OCI-LY7 (cell line): ENCODE measurements around the gene CALCB. TPM values are rescaled to one million over a fixed set of nuclear protein-coding genes. Genes with fewer than 3 reads are reported as not detected.
A peak's percentile ranks its signal among the peaks of the same experiment; 100 is the strongest.

Experiments
- BruUV-seq: library from RNA; stranded (reverse); fragments of 400-500 nt; replicated peaks from 2 replicates; lab custom pipeline; 2021; lab: Mats Ljungman, UMichigan
- CTCF ChIA-PET: fragments of 300-600 bp; sonication (Branson Sonifier 250); formaldehyde crosslinking; loops from one replicate; lab custom pipeline; 2022; ENCODE audit warnings: antibody characterized with exemption; ENCODE audit not compliant: unreplicated experiment; lab: Charles Lee
- POLR2A ChIA-PET: fragments of 300-600 bp; sonication (Branson Sonifier 250); formaldehyde crosslinking; loops from one replicate; lab custom pipeline; 2022; ENCODE audit warnings: antibody characterized with exemption; lab: Charles Lee
- DNase-seq: peaks from one replicate; pipeline ENCODE4 v3.0.0-alpha.2; 2015; ENCODE audit warnings: low spot score
- H2AFZ ChIP-seq: fragments of 200-600 bp; sonication (generic), shearing (Covaris generic); 2 replicates; pipeline ENCODE4 v1.6.1; 2014; ENCODE audit warnings: mild to moderate bottlenecking, antibody characterized with exemption, low read length, moderate library complexity
- H3K27ac ChIP-seq: fragments of 200-600 bp; sonication (generic); 2 replicates; pipeline ENCODE4 v1.5.1; 2014; ENCODE audit warnings: mixed run types, low read depth, mild to moderate bottlenecking, moderate library complexity, low read length, inconsistent platforms; ENCODE audit not compliant: poor library complexity, severe bottlenecking
- H3K36me3 ChIP-seq: fragments of 200-600 bp; sonication (generic); 2 replicates; pipeline ENCODE4 v1.6.1; 2014; ENCODE audit warnings: mild to moderate bottlenecking, antibody characterized with exemption, low read length, moderate library complexity, mixed read lengths; ENCODE audit not compliant: insufficient read depth
- H3K4me1 ChIP-seq: fragments of 200-600 bp; sonication (generic); 2 replicates; pipeline ENCODE4 v1.5.1; 2014; ENCODE audit warnings: mild to moderate bottlenecking, low read length; ENCODE audit not compliant: insufficient read depth, poor library complexity, severe bottlenecking
- H3K4me2 ChIP-seq: fragments of 200-600 bp; sonication (generic); 2 replicates; pipeline ENCODE4 v1.6.1; 2014; ENCODE audit warnings: mild to moderate bottlenecking, low read length
- H3K4me3 ChIP-seq: fragments of 200-600 bp; sonication (generic); 2 replicates; pipeline ENCODE4 v1.5.1; 2014; ENCODE audit warnings: mild to moderate bottlenecking, low read depth, low read length; ENCODE audit not compliant: poor library complexity, severe bottlenecking
- H3K79me2 ChIP-seq: fragments of 200-600 bp; sonication (generic); 2 replicates; pipeline ENCODE4 v1.6.1; 2016; ENCODE audit warnings: low read depth, mild to moderate bottlenecking, low read length, moderate library complexity, mixed read lengths; ENCODE audit not compliant: insufficient read depth
- H3K9me2 ChIP-seq: fragments of 200-600 bp; sonication (generic); 2 replicates; pipeline ENCODE4 v1.6.1; 2016; ENCODE audit warnings: mild to moderate bottlenecking, low read length, mixed read lengths; ENCODE audit not compliant: insufficient read depth
- H3K9me3 ChIP-seq: fragments of 200-600 bp; sonication (generic); 2 replicates; pipeline ENCODE4 v1.6.1; 2014; ENCODE audit warnings: mild to moderate bottlenecking, mixed run types, low read length, mixed read lengths
- H4K20me1 ChIP-seq: fragments of 200-600 bp; sonication (generic); 2 replicates; pipeline ENCODE4 v1.6.1; 2014; ENCODE audit warnings: mild to moderate bottlenecking, antibody characterized with exemption, low read length, moderate library complexity, mixed read lengths; ENCODE audit not compliant: insufficient read depth
- CTCF ChIP-seq: fragments of 200-600 bp; sonication (generic); conservative IDR thresholded peaks from 2 replicates; pipeline ENCODE4 v1.5.1; 2014; ENCODE audit warnings: mild to moderate bottlenecking, antibody characterized with exemption, low read length, moderate library complexity, mixed read lengths
- EZH2phosphoT487 ChIP-seq: fragments of 200-600 bp; sonication (generic); IDR thresholded peaks from 2 replicates; pipeline ENCODE4 v1.6.1; 2018; ENCODE audit warnings: low read depth, borderline replicate concordance, mild to moderate bottlenecking, mixed run types, antibody characterized with exemption, low read length, moderate library complexity, mixed read lengths
- intact Hi-C: fragments of 100-400 bp; cut with micrococcal nuclease; formaldehyde crosslinking; loops from one replicate; pipeline ENCODE4 v1.10.0; 2022; ENCODE audit not compliant: unreplicated experiment
- total RNA-seq, 2 experiments: library from RNA; depleted of rRNA in 1 of 2; stranded (reverse); fragments of >200 nt in 1 of 2; shearing (Covaris generic) in 1 of 2; gene quantifications; 2 replicates each; pipeline ENCODE4 v1.2.3, GENCODE V29; 2014 to 2022

CALCB gene
- total RNA-seq, 2 experiments from 2014 or later: 0.44 TPM; not detected in 1

- DNase-seq: no peak
Observed at GRCh38 chr11:15091175-15091574, 17.8 kb downstream of the CALCB start.

GRCh38 chr11:15091625-15092024 is 18.2 kb downstream of the CALCB start:
- intact Hi-C loops: no loop called here
- H3K9me3 ChIP-seq: no peaks in the 10 kb centered on the region
- ChIA-PET POLR2A (interaction anchor here (1.4 kb wide), 1 partner anchor 20 kb away, joined by 3 read pairs; no protein-coding TSS in a partner anchor), CTCF (no interaction called here)
- TF ChIP-seq CTCF: no peak
- TF ChIP-seq EZH2phosphoT487: no peak
- H3K36me3 ChIP-seq: no peaks in the 10 kb centered on the region
- no peaks in the 10 kb centered on the region for H3K79me2 ChIP-seq
- BruUV-seq: no TSS peak
- H3K4me2 ChIP-seq: no peak overlapping the region
- no peak overlapping the region for H3K27ac ChIP-seq
- no peaks in the 10 kb centered on the region for H4K20me1 ChIP-seq
- H3K4me1 ChIP-seq: no peaks in the 10 kb centered on the region
- H3K9me2 ChIP-seq: no peaks in the 10 kb centered on the region; the same call in 1 of the 2 replicates
- no peak overlapping the region for H2AFZ ChIP-seq
- no peak overlapping the region for H3K4me3 ChIP-seq
- peak; percentile 39 for DNase-seq

More at GRCh38 chr11:15091175-15091574, 17.8 kb downstream of the CALCB start:
- TF ChIP-seq CTCF (no peak), EZH2phosphoT487 (no peak)
- no peak overlapping the region for H3K27ac ChIP-seq
- no peaks in the 10 kb centered on the region for H3K36me3 ChIP-seq
- intact Hi-C loops: no loop called here
- H3K9me3 ChIP-seq: no peaks in the 10 kb centered on the region
- H4K20me1 ChIP-seq: no peaks in the 10 kb centered on the region
- CTCF ChIA-PET: no interaction called here
- no peak overlapping the region for H2AFZ ChIP-seq
- H3K4me2 ChIP-seq: no peak overlapping the region
- H3K4me1 ChIP-seq: no peaks in the 10 kb centered on the region
- H3K4me3 ChIP-seq: no peak overlapping the region
- no TSS peak for BruUV-seq
- POLR2A ChIA-PET: no interaction called here
- H3K9me2 ChIP-seq: no peaks in the 10 kb centered on the region; the same call in 1 of the 2 replicates
- no peaks in the 10 kb centered on the region for H3K79me2 ChIP-seq

GRCh38 chr11:15093432-15093831 is 20.0 kb downstream of the CALCB start:
- no peaks in the 10 kb centered on the region for H3K79me2 ChIP-seq
- CTCF ChIA-PET: no interaction called here
- POLR2A ChIA-PET: no interaction called here
- H3K36me3 ChIP-seq: no peaks in the 10 kb centered on the region
- no peak for TF ChIP-seq CTCF
- no peak for TF ChIP-seq EZH2phosphoT487
- H3K9me3 ChIP-seq: no peaks in the 10 kb centered on the region
- no peak overlapping the region for H3K27ac ChIP-seq
- no peak for DNase-seq
- H3K9me2 ChIP-seq: no peaks in the 10 kb centered on the region; the same call in 1 of the 2 replicates
- H2AFZ ChIP-seq: no peak overlapping the region
- no peaks in the 10 kb centered on the region for H4K20me1 ChIP-seq
- no peak overlapping the region for H3K4me2 ChIP-seq
- no peaks in the 10 kb centered on the region for H3K4me1 ChIP-seq
- no TSS peak for BruUV-seq
- no peak overlapping the region for H3K4me3 ChIP-seq
- intact Hi-C loops: no loop called here
